T-cell (primary cell): ENCODE results near the gene SREK1IP1. TPM values are rescaled to one million over a fixed set of nuclear protein-coding genes. Genes with fewer than 3 reads are reported as not detected.
A peak's percentile ranks its signal among the peaks of the same experiment; 100 is the strongest.

Experiments
- ATAC-seq, 4 experiments: fragments of 200-7000 bp in 3 of 4; fragments of 150-1000 bp in 1 of 4; cut with Tn5 transposase; replicated peaks in 1 of 4; 1 replicate in 3 of 4; 2 replicates in 1 of 4; pipeline ENCODE4 v1.10.0; 2021; ENCODE audit warnings: moderate library complexity in 3 of 4, mild to moderate bottlenecking in 2 of 4, moderate number of reproducible peaks in 1 of 4
- CTCF ChIA-PET, 2 donors: fragments of 300-600 bp; sonication (Branson Sonifier 250); formaldehyde crosslinking; loops; one replicate each; lab custom pipeline; 2022; ENCODE audit warnings: antibody characterized with exemption in 2 of 2; lab: Charles Lee
- POLR2A ChIA-PET, 2 donors: fragments of 300-600 bp; sonication (Branson Sonifier 250); formaldehyde crosslinking; loops; one replicate each; lab custom pipeline; 2022; ENCODE audit warnings: antibody characterized with exemption in 2 of 2; lab: Charles Lee
- DNase-seq, 35 experiments: peaks; one replicate each; pipeline versions ENCODE4 v3.0.0 to v3.0.0-alpha.2; 2013 to 2023
- H3K27ac ChIP-seq: one replicate; pipeline ENCODE4 v1.5.1; 2013; ENCODE audit warnings: low read length
- H3K27me3 ChIP-seq, 2 experiments: replicated peaks in 1 of 2; 1 replicate in 1 of 2; 2 replicates in 1 of 2; pipeline versions ENCODE4 v1.6.1 to v1.7.0; 2013; ENCODE audit warnings: low read length in 1 of 2, mixed read lengths in 1 of 2; ENCODE audit not compliant: control insufficient read depth in 2 of 2, insufficient read depth in 2 of 2; ENCODE audit errors: extremely low read depth in 1 of 2
- H3K36me3 ChIP-seq, 2 donors: 1 replicate in 1 of 2; 2 replicates in 1 of 2; pipeline versions ENCODE4 v1.6.1 to v1.7.0; 2013; ENCODE audit warnings: low read length in 1 of 2; ENCODE audit not compliant: control insufficient read depth in 2 of 2, insufficient read depth in 1 of 2; ENCODE audit errors: extremely low read depth in 1 of 2
- H3K4me1 ChIP-seq, 2 experiments: 1 replicate in 1 of 2; 2 replicates in 1 of 2; pipeline versions ENCODE4 v1.6.1 to v1.7.0; 2013; ENCODE audit warnings: low read length in 2 of 2, mixed read lengths in 1 of 2; ENCODE audit not compliant: insufficient read depth in 2 of 2, control insufficient read depth in 1 of 2; ENCODE audit errors: extremely low read depth in 1 of 2
- H3K4me3 ChIP-seq, 2 donors: 1 replicate in 1 of 2; 2 replicates in 1 of 2; pipeline versions ENCODE4 v1.5.1 to v1.7.0; 2013; ENCODE audit warnings: mild to moderate bottlenecking in 2 of 2, low read length in 1 of 2, moderate library complexity in 1 of 2; ENCODE audit not compliant: control insufficient read depth in 1 of 2; ENCODE audit errors: extremely low read depth in 1 of 2
- H3K9me3 ChIP-seq: 2 replicates; pipeline ENCODE4 v1.7.0; 2013
- H3K27ac Mint-ChIP-seq, 2 donors: one replicate each; pipeline ENCODE4 v1.8.0; 2020 to 2021; ENCODE audit warnings: mild to moderate bottlenecking in 2 of 2, mixed read lengths in 2 of 2
- H3K27me3 Mint-ChIP-seq, 2 donors: one replicate each; pipeline ENCODE4 v1.8.0; 2021 to 2022; ENCODE audit warnings: mixed read lengths in 2 of 2
- H3K36me3 Mint-ChIP-seq: one replicate; pipeline ENCODE4 v1.8.0; 2021; ENCODE audit warnings: mixed read lengths
- H3K4me1 Mint-ChIP-seq, 3 donors: one replicate each; pipeline ENCODE4 v1.8.0; 2020 to 2022; ENCODE audit warnings: mixed read lengths in 3 of 3, mild to moderate bottlenecking in 1 of 3
- H3K4me3 Mint-ChIP-seq, 3 donors: one replicate each; pipeline ENCODE4 v1.8.0; 2020 to 2022; ENCODE audit warnings: mild to moderate bottlenecking in 3 of 3, mixed read lengths in 3 of 3, moderate library complexity in 3 of 3
- H3K9me3 Mint-ChIP-seq, 3 donors: one replicate each; pipeline ENCODE4 v1.8.0; 2020 to 2022; ENCODE audit warnings: mixed read lengths in 3 of 3
- WGBS: methylation state at CpG from one replicate; pipeline ENCODE4 v1.1.5; 2013; ENCODE audit warnings: missing lambda C conversion rate; ENCODE audit not compliant: insufficient coverage; 5-methylcytosine and 5-hydroxymethylcytosine counted together
- total RNA-seq, 35 experiments: library from RNA in 6 of 35; stranded (reverse) in 6 of 35; fragments of 120-200 nt in 1 of 35; gene quantifications; one replicate each; pipeline versions ENCODE4 v1.2.1 to v1.2.4 and lab custom pipeline; 2013 to 2026

Gene SREK1IP1
- total RNA-seq, 5 donors from 2014 or later (not counting 1 experiment from before 2014, with no cell fraction given): 16.2 to 26.4 (median 22.7) TPM

DNA sequence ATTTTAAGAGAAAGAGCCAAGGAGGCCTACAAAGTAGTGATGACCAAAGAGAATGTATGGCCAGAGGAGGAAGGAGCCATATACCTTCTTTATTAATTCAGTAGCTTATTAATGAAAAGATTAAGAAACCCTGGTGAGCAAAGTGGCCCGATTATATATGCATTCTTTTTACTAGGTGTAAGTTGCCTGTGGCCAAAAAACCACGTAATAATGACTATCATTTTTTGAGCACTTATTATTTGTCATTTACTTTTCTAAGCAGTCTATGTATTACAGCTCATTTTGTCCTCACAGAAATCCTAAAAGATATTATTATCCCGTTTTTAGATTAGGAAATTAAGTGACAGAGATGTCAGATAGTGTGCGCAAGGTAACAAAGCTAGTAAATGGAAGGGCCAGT lies 3.2 kb upstream of the SREK1IP1 start:
- no peak overlapping the region for H3K4me3 Mint-ChIP-seq
- Histone ChIP-seq H3K9me3 (no peaks in the 10 kb centered on the region), H3K27me3 (no peaks in the 10 kb centered on the region), H3K36me3 (peaks cover 0 to 5% of the 10 kb centered on the region in 2 donors), H3K4me1 (peaks cover 19 to 24% of the 10 kb centered on the region in 2 experiments), H3K4me3 (no peak overlapping the region), H3K27ac (no peak overlapping the region)
- H3K4me1 Mint-ChIP-seq: peaks cover 49 to 54% (median 54%) of the 10 kb centered on the region in 3 donors
- H3K9me3 Mint-ChIP-seq: no peaks in the 10 kb centered on the region
- H3K27ac Mint-ChIP-seq: no peak overlapping the region
- POLR2A ChIA-PET: interaction anchor here in 1 of 2 donors (0.6 kb wide), 1 partner anchor 14 kb away, joined by 9 read pairs; no protein-coding TSS in a partner anchor
- no peak for ATAC-seq
- H3K36me3 Mint-ChIP-seq: peaks cover 17% of the 10 kb centered on the region
- DNase-seq: no peak
- CTCF ChIA-PET: interaction anchor here in 1 of 2 donors (0.8 kb wide), 1 partner anchor 12 kb away, joined by 3 read pairs; no protein-coding TSS in a partner anchor
- 100% methylated on average over 1 of the region's 4 CpGs for WGBS
- H3K27me3 Mint-ChIP-seq: no peaks in the 10 kb centered on the region

DNA sequence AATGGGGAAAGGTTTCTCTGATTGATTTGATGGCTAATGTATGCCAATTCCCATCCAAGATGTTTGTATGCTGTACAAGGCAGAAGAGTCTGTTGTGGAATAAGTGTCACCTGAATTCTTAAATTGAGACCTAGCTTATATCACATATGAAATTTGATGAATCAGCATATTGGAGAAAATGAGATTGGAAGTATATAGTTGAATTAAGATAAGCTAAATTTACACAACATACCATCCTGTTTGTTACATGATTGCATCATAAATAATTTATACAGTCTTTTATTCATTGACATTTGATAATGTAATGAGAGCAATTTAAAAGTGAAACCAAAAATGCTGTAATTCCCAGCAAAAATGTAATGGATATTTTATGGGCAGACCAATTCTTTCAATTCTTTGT lies 1.4 kb upstream of the SREK1IP1 start:
- H3K4me1 Mint-ChIP-seq: peaks cover 56 to 70% (median 65%) of the 10 kb centered on the region in 3 donors
- H3K4me3 Mint-ChIP-seq: peak overlapping the region; percentile 98 to 100 (median 99)
- ChIA-PET CTCF (interaction anchor here in 1 of 2 donors (1.3 to 2.9 kb wide), 3 partner anchors 14 to 713 kb away, joined by 5 to 13 read pairs (median 8); no protein-coding TSS in a partner anchor), POLR2A (interaction anchor here (0.6 kb wide), 2 partner anchors 199 to 790 kb away, joined by 3 to 4 read pairs; no protein-coding TSS in a partner anchor)
- ATAC-seq (no peak), DNase-seq (no peak)
- Histone ChIP-seq H3K27me3 (no peaks in the 10 kb centered on the region), H3K36me3 (no peaks in the 10 kb centered on the region), H3K4me1 (peaks cover 24 to 31% of the 10 kb centered on the region in 2 experiments), H3K4me3 (peak overlapping the region in 1 of 2 donors; percentile 96), H3K27ac (no peak overlapping the region), H3K9me3 (no peaks in the 10 kb centered on the region)
- H3K27ac Mint-ChIP-seq: peak overlapping the region in 1 of 2 donors; percentile 76
- H3K36me3 Mint-ChIP-seq: peaks cover 7% of the 10 kb centered on the region
- H3K27me3 Mint-ChIP-seq: no peaks in the 10 kb centered on the region
- no peaks in the 10 kb centered on the region for H3K9me3 Mint-ChIP-seq

GRCh38 chr5:64767959-64768357 lies 533 bp downstream of the SREK1IP1 start:
- H3K36me3 ChIP-seq: peaks cover 0 to 5% of the 10 kb centered on the region in 2 donors
- peak overlapping the region; percentile 96 to 100 for H3K4me3 ChIP-seq
- CTCF ChIA-PET: interaction anchor here (0.9 to 2.9 kb wide), 5 partner anchors 16 to 715 kb away, joined by 3 to 13 read pairs (median 8); no protein-coding TSS in a partner anchor
- WGBS: 4% methylated on average over 5 of the region's 10 CpGs
- DNase-seq: peak in 11 of 35 experiments; percentile 1 to 33 (median 5)
- POLR2A ChIA-PET: interaction anchor here in 1 of 2 donors (0.9 to 1.1 kb wide), 2 partner anchors 10 to 804 kb away, joined by 5 to 15 read pairs; no protein-coding TSS in a partner anchor
- ATAC-seq: peak; percentile 4 to 11 (median 8)
- Mint-ChIP-seq H3K9me3 (no peaks in the 10 kb centered on the region), H3K36me3 (peaks cover 10% of the 10 kb centered on the region), H3K27ac (peak overlapping the region; percentile 96 to 99), H3K4me1 (peaks cover 61 to 67% (median 63%) of the 10 kb centered on the region in 3 donors), H3K4me3 (peak overlapping the region; percentile 98 to 100 (median 99)), H3K27me3 (no peaks in the 10 kb centered on the region)
- no peaks in the 10 kb centered on the region for H3K27me3 ChIP-seq
- H3K9me3 ChIP-seq: no peaks in the 10 kb centered on the region
- H3K27ac ChIP-seq: peak overlapping the region; percentile 84
- H3K4me1 ChIP-seq: peaks cover 24 to 31% of the 10 kb centered on the region in 2 experiments

DNA sequence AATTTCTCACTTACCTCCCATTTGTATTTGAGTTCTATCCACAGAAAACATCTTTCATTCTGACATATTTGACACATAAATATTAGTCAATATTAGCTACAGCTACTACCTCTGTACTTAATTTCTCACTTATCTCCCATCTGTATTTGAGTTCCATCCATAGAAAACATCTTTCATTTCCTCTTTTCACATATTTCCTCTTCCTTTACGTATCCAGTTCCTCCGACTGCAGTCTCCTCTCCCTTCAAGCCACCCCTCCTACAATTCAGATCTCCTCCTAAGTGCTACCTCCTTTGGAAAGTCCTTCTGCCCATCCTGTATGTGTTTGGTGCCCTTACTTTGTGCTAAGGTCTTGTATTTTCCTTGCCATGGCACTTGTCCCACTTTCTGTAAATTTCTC lies 1.6 kb downstream of the SREK1IP1 start:
- DNase-seq: no peak
- ChIA-PET POLR2A (interaction anchor here in 1 of 2 donors (1.1 kb wide), 1 partner anchor 805 kb away, joined by 5 read pairs; no protein-coding TSS in a partner anchor), CTCF (interaction anchor here (1.4 to 2.8 kb wide), 2 partner anchors 9 to 17 kb away, joined by 3 to 10 read pairs; no protein-coding TSS in a partner anchor)
- Mint-ChIP-seq H3K4me3 (peak overlapping the region; percentile 46 to 100 (median 98)), H3K9me3 (no peaks in the 10 kb centered on the region), H3K4me1 (peaks cover 61 to 66% (median 62%) of the 10 kb centered on the region in 3 donors), H3K27me3 (no peaks in the 10 kb centered on the region), H3K27ac (peak overlapping the region in 1 of 2 donors; percentile 15), H3K36me3 (peaks cover 10% of the 10 kb centered on the region)
- ATAC-seq: no peak
- H3K27me3 ChIP-seq: no peaks in the 10 kb centered on the region
- H3K4me3 ChIP-seq: no peak overlapping the region
- 93% methylated on average over 2 of the region's 2 CpGs for WGBS
- no peak overlapping the region for H3K27ac ChIP-seq
- H3K4me1 ChIP-seq: peaks cover 24 to 31% of the 10 kb centered on the region in 2 experiments
- H3K36me3 ChIP-seq: peaks cover 0 to 5% of the 10 kb centered on the region in 2 donors
- no peaks in the 10 kb centered on the region for H3K9me3 ChIP-seq

GRCh38 chr5:64765804-64766504 lies 2.5 kb downstream of the SREK1IP1 start:
- no CpG with 5 or more reads among the region's 2 CpGs for WGBS
- DNase-seq: no peak
- no peaks in the 10 kb centered on the region for H3K27me3 Mint-ChIP-seq
- H3K27ac ChIP-seq: no peak overlapping the region
- H3K4me3 ChIP-seq: no peak overlapping the region
- H3K4me1 ChIP-seq: peaks cover 24 to 31% of the 10 kb centered on the region in 2 experiments
- peaks cover 4 to 10% of the 10 kb centered on the region in 2 donors for H3K36me3 ChIP-seq
- POLR2A ChIA-PET: no interaction called here
- H3K4me1 Mint-ChIP-seq: peaks cover 55 to 63% (median 61%) of the 10 kb centered on the region in 3 donors
- H3K27ac Mint-ChIP-seq: peak overlapping the region in 1 of 2 donors; percentile 24
- peaks cover 10% of the 10 kb centered on the region for H3K36me3 Mint-ChIP-seq
- H3K27me3 ChIP-seq: no peaks in the 10 kb centered on the region
- ATAC-seq: no peak
- H3K9me3 Mint-ChIP-seq: no peaks in the 10 kb centered on the region
- CTCF ChIA-PET: interaction anchor here in 1 of 2 donors (1.4 kb wide), 1 partner anchor 10 kb away, joined by 3 read pairs; no protein-coding TSS in a partner anchor
- H3K4me3 Mint-ChIP-seq: peak overlapping the region in 2 of 3 donors; percentile 7 to 98
- no peaks in the 10 kb centered on the region for H3K9me3 ChIP-seq

DNA sequence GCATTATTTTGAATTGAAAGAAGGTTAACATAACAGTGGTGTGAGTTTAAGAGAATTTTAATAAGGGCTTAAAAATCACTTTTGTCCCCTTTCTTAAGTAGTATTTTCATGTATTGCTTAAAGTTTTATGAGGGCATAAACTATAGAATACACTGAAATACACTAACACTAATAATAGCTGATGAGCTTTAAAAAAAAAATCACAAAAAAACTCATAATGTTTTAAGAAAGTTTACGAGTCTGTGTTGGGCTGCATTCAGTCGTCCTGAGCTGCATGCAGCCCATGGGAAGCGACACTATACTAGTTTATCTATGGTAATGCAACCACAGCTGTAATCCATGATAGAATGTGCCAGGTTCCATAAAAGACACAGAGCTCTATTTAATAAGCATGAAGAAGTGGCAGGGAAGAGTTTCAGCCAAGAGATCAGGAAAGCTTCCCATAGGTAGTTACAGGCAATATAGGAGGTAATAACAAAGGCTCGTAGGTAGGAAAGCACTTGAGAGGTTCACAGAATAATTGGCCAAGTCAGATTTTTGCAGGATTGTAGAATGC lies 4.5 kb downstream of the SREK1IP1 start:
- H3K9me3 Mint-ChIP-seq: no peaks in the 10 kb centered on the region
- H3K4me1 ChIP-seq: peaks cover 17 to 19% of the 10 kb centered on the region in 2 experiments
- ATAC-seq (no peak), DNase-seq (no peak)
- no peaks in the 10 kb centered on the region for H3K27me3 ChIP-seq
- H3K4me1 Mint-ChIP-seq: peaks cover 53 to 62% (median 54%) of the 10 kb centered on the region in 3 donors
- H3K4me3 Mint-ChIP-seq: no peak overlapping the region
- peaks cover 25% of the 10 kb centered on the region for H3K36me3 Mint-ChIP-seq
- 100% methylated on average over 1 of the region's 4 CpGs for WGBS
- ChIA-PET CTCF (interaction anchor here in 1 of 2 donors (0.6 to 0.7 kb wide), 2 partner anchors 170 to 742 kb away, joined by 3 to 4 read pairs; no protein-coding TSS in a partner anchor), POLR2A (interaction anchor here (0.6 to 0.7 kb wide), 2 partner anchors 8 to 59 kb away, joined by 4 read pairs; no protein-coding TSS in a partner anchor)
- no peak overlapping the region for H3K27ac ChIP-seq
- no peak overlapping the region for H3K27ac Mint-ChIP-seq
- no peaks in the 10 kb centered on the region for H3K9me3 ChIP-seq
- peaks cover 4 to 15% of the 10 kb centered on the region in 2 donors for H3K36me3 ChIP-seq
- no peak overlapping the region for H3K4me3 ChIP-seq
- H3K27me3 Mint-ChIP-seq: no peaks in the 10 kb centered on the region
